Measurements from ENCODE around the gene SEMG2.

The SEMG2 gene, protein sequence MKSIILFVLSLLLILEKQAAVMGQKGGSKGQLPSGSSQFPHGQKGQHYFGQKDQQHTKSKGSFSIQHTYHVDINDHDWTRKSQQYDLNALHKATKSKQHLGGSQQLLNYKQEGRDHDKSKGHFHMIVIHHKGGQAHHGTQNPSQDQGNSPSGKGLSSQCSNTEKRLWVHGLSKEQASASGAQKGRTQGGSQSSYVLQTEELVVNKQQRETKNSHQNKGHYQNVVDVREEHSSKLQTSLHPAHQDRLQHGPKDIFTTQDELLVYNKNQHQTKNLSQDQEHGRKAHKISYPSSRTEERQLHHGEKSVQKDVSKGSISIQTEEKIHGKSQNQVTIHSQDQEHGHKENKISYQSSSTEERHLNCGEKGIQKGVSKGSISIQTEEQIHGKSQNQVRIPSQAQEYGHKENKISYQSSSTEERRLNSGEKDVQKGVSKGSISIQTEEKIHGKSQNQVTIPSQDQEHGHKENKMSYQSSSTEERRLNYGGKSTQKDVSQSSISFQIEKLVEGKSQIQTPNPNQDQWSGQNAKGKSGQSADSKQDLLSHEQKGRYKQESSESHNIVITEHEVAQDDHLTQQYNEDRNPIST

GRCh38 chr20:45221076-45221475 is at the start of gene SEMG2:
Gene SEMG2 (plus strand): TSS chr20:45221373. CDS start chr20:45221390, 17 bp downstream.
- DNase-seq = no peak

GRCh38 chr20:45173522-45173921 is 47.7 kb upstream of the SEMG2 start:
- no peak for DNase-seq

- no peak for DNase-seq
Observed at GRCh38 chr20:45174434-45175364, 46.5 kb upstream of the SEMG2 start, which contains the start of gene PI3. Gene PI3 (plus strand): TSS chr20:45174902. CDS start chr20:45174923, 21 bp downstream.

DNA sequence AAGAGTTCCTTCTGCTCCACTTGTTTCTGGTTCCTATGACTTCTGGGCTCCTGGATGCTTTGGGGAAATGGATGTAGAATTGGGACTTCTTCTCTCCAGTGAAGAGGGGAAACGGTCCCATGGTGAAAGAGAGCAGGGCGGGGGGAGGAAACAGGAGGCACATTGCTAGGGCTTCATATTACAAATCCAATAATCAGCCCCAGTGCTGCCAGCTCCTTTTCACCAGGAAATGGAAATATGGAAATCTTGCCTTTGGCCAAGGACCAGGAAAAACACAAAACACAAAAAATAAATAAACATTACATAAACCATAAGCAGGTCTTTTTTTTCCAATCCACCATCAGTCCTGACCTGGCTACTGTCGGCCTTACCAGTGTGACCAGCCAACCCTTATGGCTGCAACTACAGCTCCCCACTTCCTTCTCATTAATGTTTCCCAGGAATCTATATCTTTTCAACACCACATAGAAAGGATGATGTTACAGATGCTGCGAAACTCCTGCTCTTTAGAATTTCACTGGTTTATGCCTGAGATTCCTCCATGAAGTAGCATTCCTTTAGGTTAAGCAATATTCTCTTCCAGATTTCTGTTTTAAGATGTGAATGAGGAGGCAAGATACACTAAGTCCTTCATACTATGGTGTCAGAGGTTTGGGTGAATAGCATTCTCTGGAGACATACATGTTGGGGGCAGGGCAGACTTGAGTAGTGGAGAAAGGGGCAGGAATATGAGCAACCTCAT is 44.5 kb upstream of the SEMG2 start:
- no peak for DNase-seq

- no peak for DNase-seq
Observed at GRCh38 chr20:45179166-45179565, 42.0 kb upstream of the SEMG2 start.

- DNase-seq = no peak
Observed at GRCh38 chr20:45181639-45182038, 39.5 kb upstream of the SEMG2 start.

DNA sequence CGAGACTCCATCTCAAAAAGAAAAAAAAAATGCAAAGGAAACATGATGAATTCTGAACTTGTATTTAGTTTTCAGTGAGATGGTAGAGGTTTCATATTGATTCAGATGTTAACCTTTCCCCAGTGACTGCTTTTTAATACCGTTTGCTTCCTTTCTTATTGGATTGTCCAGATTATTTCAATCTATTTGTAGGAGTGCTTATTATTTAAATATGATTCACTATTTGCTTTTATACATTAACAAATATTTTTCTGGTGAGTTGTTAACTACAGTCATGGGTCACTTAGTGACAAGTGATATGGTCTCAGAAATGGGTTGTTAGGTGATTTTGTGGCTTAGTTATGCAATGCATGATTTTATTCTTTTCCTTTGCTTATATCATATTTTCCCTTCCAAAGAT is 38.1 kb upstream of the SEMG2 start:
- DNase-seq = no peak

DNA sequence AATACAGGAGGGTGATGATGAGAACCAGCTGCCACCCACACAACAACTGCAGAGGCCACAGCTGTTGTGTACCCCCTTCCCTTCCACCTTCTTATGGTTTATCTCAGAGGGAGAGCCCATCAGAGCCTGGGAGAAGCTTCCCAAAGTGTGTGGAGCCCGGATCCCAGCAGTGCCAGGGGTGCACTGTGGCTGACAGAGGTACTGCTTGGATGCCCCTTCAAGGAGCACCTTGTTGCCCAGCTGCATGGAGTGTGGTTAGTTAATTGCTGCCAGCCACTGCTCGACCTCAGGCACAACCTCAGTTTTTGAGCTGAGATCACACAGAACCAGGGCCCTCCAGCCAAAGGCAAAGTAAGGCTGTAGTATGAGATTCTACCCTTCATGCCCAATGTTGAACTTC is 33.5 kb upstream of the SEMG2 start:
- DNase-seq = no peak

- DNase-seq = no peak
Observed at GRCh38 chr20:45189067-45189609, 32.0 kb upstream of the SEMG2 start.

DNA sequence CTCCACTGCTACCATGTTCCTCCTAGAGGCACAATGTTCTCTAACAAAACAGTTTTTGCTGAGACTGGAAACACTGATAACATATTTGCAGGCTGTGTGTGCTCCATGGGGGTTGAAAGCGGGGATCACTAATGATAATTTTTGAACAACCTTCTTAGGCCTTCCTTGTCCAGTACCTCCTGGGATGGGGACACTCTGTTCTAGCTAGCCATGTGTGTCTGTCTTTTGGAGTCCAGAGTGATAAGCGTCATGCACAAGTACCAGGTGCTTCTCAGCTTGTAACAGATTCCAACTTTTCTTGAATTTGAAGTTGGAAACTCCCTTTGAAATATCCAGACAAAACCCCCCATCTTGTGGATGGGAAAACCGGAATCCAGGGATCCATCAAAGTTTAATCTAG is 31.3 kb upstream of the SEMG2 start:
- DNase-seq = no peak

GRCh38 chr20:45191926-45192325 is 29.2 kb upstream of the SEMG2 start:
- DNase-seq = no peak

- DNase-seq = no peak
Observed at GRCh38 chr20:45193331-45193730, 27.8 kb upstream of the SEMG2 start.

- no peak for DNase-seq
Observed at GRCh38 chr20:45206725-45207124, 14.4 kb upstream of the SEMG2 start, which contains the start of gene SEMG1. Gene SEMG1 (plus strand): TSS chr20:45207033. CDS start chr20:45207054, 21 bp downstream.

DNA sequence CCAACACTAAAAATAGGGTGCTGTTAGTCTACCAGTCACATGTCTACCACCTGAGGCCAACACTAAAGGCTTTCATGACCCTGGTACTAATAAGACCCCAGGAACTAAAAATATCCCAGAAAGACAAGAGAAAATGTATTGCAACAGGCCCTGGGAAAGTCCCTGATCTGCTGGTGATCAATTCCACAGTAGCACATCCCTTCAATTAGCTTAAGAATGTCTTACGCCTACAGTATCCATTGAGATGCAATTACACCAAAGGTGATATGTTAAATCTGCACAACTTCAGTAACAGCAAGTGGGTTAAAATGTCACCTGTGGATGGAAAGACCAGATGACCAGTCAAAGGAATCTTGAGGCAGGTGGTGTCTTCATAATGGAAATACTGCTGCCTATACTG is 11.2 kb upstream of the SEMG2 start:
- no peak for DNase-seq

GRCh38 chr20:45211569-45212474 is 9.4 kb upstream of the SEMG2 start:
- DNase-seq = no peak

DNA sequence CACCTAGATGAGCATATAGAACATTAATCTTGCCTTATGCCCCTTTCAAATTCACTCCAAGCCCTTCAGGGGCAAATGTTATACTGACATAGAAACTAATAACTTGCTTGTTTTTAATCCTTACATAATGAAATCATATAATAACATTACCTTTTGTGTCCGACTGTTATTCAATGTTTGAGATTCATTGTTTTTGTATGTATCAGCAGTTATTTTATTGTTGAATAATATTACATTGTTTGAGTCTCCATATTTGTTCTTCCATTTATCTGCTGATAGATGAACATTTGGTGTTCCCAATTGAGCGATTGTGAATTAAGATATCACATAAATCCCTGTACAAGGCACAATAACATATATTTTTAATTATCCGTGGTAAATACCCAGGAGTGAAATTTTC is 8.3 kb upstream of the SEMG2 start:
- no peak for DNase-seq

GRCh38 chr20:45218124-45218523 is 3.0 kb upstream of the SEMG2 start:
- DNase-seq = no peak

GRCh38 chr20:45218636-45219035 is 2.5 kb upstream of the SEMG2 start:
- no peak for DNase-seq

GRCh38 chr20:45223136-45223535 is 2.0 kb downstream of the SEMG2 start:
- DNase-seq = no peak

GRCh38 chr20:45226287-45226686 is 5.1 kb downstream of the SEMG2 start:
- DNase-seq = no peak
